Measurements from ENCODE around the gene SCFD1.
"Not testable (repeated sequence)": the region's sequence is repeated elsewhere in the genome, so short reads cannot be mapped to it uniquely, and the experiment has no call there.

- TF ChIP-seq CTCF, POLR2AphosphoS5, EP300 (IDR thresholded peaks at IDR 0.05): not testable (repeated sequence)
Observed at GRCh38 chr14:30576333-30576732, 45.8 kb upstream of the SCFD1 start.

Data from upper lobe of left lung (tissue), 4 donors.